ENCODE data around the gene SLC12A9.
A peak's percentile ranks its signal among the peaks of the same experiment; 100 is the strongest.
"Not testable (repeated sequence)": the region's sequence is repeated elsewhere in the genome, so short reads cannot be mapped to it uniquely, and the experiment has no call there.

SLC12A9 gene

GRCh38 chr7:100895956-100896731, 43.6 kb downstream of the SLC12A9 start:
- DNase-seq (ENCODE audit: low spot score), result peak; percentile 19

DNA sequence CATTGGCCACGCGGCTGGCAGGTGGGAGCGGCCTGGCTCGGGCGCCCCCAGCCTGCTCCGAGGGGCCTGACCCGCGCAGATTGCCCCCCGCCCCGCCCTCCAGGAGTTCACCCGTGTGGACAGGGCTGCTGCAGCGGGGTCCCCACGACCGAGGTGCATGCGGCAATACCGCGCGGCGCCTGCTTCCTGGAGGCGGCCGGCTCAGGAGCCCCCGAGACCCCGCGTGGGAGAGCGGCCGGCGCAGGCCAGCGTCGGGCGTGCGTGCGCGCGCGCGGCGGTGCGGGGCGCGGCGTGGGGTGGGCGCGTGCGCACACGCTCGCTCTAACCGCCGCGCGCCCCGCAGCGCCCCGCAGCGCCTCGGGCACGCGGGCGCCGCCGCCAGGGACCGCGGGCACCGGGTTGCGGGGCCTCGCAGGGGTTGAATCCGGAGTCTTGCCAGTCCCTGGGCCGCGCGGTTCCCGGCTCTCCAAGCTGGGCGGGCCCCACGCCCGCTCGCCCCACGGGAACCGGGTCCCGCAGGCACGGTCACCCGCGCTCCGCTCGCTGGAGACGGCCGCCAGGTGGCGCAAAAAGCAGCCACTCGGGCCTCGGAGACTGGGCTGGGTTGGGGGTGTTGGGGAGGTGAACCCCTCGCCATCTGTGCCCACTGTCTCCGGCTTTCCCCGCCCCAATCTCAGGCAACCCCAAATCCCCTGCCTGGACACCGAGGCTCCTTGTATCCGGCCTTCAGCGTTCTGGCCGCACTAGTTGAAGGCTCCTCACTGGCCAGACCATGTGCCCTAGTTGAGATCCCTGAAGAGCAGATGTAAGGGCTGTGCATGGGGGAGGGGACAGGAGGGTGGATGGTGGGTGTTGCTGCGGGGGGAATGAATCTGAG, 44.5 kb downstream of the SLC12A9 start:
- DNase-seq (ENCODE audit: low spot score), result peak; percentile 67

DNA sequence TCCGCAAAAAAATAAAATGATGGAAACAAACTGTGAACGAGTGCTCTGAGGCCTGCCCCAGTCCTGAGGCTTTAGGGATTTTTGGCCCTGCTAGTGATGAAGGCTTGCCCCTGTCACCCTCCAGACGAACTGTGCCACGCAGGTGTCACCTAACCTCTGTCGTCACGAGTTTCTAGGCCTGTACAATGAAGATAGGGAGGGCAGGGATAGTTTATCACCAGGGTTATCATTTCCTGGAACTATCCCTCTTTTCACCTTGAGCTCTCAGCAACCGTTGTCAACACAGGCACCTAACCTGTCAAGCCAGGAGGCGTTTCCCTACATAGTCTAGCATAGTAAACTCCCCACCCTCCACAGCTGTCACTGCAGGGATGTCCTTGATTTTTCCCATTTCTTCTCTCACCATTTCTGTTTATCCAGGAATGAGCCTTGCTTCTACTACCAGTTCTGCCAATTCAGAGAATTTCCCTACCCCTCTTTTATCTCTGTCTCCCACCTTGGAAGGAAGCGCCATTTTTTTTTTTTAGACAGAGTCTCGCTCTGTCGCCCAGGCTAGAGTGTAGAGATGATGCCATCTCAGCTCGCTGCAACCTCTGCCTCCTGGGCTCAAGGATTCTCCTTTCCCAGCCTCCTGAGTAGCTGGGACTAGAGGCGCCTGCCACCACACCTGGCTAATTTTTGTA, 45.4 kb downstream of the SLC12A9 start:
- no peak for DNase-seq (ENCODE audit: low spot score)

DNA sequence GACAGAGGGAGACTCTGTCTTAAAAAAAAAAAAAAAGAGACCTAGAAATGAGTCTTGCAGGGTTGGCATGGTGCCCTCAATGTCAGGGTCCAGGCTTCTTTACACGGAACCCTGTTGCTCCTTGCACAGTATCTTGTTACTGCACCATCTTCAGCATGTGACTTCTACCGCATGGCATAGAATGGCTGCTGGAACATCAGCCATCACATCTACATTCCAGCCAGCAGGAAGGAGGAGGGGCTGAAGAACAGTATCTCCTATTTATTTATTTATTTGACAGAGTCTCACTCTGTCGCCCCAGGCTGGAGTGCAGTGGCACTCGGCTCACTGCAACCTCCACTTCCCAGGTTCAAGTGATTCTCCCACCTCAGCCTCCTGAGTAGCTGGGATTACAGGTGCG, 46.9 kb downstream of the SLC12A9 start:
- DNase-seq (ENCODE audit: low spot score), result no peak

DNA sequence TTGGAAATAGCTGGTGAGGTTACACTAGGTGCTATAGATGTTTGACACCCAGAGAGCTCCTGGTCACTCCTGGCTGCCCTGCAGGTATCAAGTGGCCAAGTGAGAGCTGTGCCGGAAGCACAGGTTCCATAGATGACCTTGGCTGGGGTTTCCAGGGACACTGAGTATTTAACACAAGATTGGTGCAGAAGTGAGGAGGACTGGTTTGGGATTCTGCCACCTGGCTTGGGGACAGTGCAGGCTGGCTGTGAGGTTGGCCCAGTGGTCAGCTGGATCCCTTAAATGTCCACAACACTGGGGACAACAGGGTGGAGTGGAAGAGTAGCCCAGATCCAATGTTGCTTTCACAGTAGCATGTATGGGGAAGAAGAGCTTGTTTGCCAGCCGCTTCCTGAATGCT, 48.5 kb downstream of the SLC12A9 start:
- DNase-seq (ENCODE audit: low spot score), result no peak

DNA sequence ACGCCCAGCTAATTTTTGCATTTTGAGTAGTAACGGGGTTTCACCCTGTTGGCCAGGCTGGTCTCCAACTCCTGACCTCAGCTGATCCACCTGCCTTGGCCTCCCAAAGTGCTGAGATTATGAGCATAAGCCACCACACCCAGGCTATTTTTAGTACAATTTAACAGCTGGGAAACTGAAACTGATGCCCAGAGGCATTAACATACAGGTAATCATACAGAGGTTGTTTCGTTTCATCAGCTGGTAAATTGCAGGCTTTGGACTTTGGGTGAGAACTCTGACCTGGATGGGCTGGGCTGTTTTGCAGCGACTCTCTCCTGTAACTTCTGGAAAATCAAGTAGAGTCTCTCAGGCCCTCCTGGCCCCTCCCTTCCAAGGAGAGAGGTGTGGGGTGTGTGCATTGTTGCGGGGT, 49.4 kb downstream of the SLC12A9 start:
- no peak for DNase-seq (ENCODE audit: low spot score)

DNA sequence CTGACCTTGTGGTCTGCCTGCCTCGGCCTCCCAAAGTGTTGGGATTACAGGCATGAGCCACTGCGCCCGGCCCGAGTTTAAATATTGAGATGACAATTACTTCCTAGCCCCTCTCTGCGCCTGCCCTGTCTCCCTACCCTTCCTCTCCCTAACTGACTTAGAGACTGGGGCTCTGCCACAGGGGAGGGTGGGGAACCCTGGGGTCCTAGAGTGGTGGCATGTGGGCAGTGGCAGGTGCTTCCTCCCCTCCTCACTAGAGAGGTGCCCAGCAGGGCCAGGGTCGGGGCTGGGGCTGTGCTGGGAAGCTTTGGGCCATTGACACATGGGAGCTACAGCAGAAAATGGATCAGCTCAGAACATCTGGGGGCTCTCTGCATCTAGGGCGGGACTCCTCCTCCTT, 50.1 kb downstream of the SLC12A9 start:
- no peak for DNase-seq (ENCODE audit: low spot score)

DNA sequence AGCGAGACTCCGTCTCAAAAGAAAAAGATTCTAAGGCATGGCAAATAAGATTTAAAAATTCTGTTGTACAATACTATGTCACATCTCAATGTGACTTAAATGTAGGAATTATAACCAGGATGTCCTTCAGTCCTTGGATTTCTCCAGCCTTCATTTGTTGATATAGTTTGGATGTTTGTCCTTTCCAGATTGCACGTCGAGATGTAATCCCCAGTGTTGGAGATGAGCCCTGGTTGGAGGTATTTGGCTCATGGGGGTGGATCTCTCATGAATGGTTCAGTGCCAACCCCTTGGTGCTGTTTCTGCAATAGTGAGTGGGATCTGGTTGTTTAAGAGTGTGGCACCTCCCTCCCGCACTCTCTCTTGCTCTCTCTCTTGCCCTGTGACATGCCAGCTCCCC, 56.0 kb downstream of the SLC12A9 start:
- DNase-seq (ENCODE audit: low spot score), result no peak

GRCh38 chr7:100910443-100910842, 57.9 kb downstream of the SLC12A9 start:
- DNase-seq (ENCODE audit: low spot score), result not testable (repeated sequence)

- DNase-seq (ENCODE audit: low spot score), result no peak
Observed at GRCh38 chr7:100911484-100911883, 59.0 kb downstream of the SLC12A9 start.

DNA sequence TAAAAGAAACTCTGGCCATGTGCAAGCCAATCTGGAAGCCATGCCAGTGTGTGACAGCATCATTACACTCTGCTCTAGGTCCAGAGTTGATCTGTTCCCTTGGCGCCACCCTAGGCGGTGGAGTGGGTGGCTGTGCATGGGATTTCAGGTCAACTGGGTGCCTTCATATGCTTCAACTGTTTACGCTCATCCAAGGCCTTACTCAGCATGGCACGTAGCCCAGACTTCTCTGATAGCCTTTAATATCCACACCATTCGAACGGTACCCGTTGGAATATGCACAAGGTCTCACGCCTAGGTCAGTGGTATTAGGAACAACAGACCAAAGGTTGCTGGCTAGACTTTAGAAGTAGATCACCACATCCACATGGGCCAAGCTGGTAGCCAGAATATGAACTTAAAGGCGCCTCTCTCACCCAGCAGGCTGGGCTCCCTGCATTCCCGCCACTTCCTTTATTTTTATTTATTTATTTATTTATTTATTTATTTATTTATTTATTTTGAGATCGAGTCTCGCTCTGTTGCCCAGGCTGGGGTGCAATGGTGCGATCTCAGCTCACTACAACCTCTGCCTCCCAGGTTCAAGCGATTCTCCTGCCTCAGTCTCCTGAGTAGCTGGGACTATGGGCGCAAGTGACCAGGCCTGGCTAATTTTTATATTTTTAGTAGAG, 61.8 kb downstream of the SLC12A9 start:
- DNase-seq (ENCODE audit: low spot score), result no peak

- DNase-seq (ENCODE audit: low spot score), result no peak
Observed at GRCh38 chr7:100914879-100915447, 62.5 kb downstream of the SLC12A9 start.

Measured in CD4-positive, alpha-beta T cell treated with Interleukin-15 for 4 hours (primary cell).